Measurements from ENCODE around the gene CNOT1.

The CNOT1 gene

DNA sequence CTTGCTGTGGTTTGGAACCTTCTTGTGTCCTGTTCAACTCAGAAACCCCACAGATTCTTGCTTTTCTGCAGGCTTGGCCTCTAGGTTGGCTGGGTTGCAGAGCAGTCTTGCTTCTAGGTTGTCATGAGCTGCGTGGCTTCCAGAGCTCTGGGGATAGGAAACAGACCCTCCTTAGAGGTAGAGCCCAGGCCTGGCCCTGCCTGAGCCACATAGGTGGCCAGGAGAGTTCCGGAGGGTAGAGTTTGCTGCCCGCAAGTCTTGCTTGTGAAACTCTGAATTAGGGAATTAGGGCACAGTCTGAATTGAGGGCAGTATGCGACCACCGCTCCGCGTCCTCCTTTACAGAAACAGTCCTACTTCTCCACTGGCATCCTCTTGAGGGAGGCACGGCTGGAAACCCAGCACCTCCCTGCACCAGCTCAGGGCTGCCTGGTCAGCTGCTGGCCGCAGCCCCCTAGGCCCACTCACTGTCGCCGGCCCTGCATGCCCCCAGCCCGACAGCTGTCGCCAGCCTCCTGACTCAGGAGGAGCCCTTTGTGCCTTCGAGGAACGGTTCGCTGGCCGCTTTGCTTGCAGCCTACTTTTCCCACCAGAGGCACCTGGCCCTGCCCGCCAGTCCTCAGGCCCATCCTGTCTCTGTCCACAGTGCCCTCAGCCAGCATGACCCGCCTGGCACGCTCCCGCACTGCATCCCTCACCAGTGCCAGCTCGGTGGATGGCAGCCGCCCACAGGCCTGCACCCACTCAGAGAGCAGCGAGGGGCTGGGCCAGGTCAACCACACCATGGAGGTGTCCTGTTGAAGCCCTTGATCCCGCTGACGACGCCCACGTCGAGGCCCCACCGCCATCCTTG, 118.6 kb downstream of the CNOT1 start:
- TF ChIP-seq POLR2A (IDR thresholded peaks at IDR 0.05; ENCODE audit: low read depth, low read length), result no peak
- FAIRE-seq, result no peak
- DNase-seq (ENCODE audit: insufficient read length, low spot score), result no peak

DNA sequence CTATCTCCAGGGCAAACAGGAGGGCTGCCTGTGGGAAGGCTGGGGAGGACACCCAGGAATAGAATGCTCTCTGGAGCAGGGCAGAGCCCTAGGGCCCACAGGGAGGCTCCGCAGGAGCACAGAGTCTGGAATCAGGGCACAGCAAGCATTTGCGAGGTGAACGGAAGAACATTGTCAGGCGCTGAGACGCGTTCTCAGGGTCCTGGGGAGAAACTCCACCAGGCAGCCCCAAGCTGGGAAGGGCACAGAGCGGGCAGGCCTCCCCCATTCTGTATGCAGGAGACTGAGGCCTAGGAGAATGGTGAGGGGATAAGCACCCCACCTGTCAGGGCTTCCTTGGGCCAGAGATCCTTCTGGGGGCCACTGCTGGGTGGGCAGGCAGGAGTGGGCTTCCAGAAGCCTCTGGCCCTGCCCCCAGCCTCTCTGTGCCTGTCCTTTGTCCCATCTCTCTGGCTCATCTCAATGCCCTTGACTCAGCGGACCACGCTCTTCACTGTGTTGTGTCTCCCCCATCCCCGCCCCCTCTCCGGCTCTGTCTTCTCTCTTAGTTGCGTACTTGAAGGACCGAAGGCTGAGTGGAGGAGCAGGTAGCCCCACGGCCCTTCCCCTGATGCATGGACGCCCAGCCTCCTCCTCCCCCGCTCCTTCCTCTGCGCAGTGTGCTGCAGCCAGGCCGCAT, 119.4 kb downstream of the CNOT1 start:
- DNase-seq (ENCODE audit: insufficient read length, low spot score) (no peak), FAIRE-seq (no peak)
- no peak for TF ChIP-seq POLR2A (IDR thresholded peaks at IDR 0.05; ENCODE audit: low read depth, low read length)

DNA sequence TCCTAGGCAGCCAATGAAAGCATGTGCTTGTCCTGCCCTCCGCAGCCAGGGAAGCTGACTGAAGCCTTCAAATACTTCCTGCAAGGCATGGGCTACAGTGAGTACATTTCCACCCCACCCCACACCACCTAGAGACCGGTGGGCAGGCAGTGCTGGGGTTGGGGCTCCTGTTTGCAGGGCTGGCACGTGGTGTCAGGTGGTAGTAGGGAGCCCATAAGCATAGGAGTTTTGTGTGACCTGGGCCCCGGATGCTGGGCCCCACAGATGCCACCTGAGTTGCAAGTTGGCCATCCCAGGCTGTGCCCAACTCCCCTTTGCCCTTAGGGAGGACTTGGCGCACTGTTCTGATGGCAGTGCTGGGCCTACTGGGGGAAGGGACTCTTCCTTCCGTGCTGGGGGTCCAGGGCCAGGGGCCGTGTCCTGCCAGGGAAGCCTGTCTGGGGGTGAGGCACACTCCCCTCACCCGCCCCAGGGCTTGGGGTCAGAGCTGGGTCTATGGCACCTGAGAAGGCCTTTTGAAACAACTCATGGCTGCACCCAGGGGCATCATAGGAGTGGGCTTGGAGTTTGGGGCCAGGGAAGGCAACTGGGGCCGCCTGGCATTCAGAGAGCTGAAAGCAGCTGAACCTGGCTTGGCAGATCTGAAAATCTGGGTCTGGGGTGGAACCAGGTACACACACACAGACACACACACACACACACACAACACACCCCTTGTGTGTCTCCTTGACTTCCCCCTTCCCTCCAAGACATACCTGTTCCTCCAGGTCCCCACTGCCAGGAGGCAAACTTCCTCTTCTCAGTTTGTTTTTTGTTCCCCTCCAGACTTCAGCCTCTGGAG, 120.2 kb downstream of the CNOT1 start:
- TF ChIP-seq POLR2A (IDR thresholded peaks at IDR 0.05; ENCODE audit: low read depth, low read length), result no peak
- DNase-seq (ENCODE audit: insufficient read length, low spot score) (no peak), FAIRE-seq (no peak)

DNA sequence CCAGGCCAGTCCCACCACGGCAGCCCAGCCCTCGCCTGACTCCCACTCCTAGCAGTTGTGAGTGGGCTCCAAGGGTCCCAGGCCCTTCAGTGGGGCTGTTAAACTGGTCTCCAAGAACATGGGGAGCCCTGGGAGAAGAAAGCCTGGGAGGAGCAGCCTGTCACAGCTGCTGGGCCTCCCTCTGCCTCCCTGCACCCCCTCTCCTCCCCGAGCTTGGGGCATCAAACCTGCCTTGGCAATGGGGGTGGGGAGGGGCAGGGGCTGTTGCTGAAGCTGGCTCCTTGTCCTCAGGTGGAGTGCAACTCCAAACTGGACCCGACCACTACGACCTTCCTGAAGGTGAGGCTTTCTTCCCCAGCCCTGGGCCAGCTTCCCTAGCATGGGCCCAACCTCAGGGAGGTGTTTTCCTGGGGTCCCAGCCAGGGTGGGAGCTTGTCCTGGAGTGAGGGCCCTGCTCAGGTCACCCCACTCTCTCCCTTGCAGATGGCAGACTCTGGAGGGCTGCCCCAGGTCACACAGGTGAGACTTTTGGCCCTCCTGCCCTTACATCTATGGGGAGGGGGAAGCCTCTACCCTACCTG, 120.9 kb downstream of the CNOT1 start:
- DNase-seq (ENCODE audit: insufficient read length, low spot score) (no peak), FAIRE-seq (no peak)
- TF ChIP-seq POLR2A (IDR thresholded peaks at IDR 0.05; ENCODE audit: low read depth, low read length), result no peak

DNA sequence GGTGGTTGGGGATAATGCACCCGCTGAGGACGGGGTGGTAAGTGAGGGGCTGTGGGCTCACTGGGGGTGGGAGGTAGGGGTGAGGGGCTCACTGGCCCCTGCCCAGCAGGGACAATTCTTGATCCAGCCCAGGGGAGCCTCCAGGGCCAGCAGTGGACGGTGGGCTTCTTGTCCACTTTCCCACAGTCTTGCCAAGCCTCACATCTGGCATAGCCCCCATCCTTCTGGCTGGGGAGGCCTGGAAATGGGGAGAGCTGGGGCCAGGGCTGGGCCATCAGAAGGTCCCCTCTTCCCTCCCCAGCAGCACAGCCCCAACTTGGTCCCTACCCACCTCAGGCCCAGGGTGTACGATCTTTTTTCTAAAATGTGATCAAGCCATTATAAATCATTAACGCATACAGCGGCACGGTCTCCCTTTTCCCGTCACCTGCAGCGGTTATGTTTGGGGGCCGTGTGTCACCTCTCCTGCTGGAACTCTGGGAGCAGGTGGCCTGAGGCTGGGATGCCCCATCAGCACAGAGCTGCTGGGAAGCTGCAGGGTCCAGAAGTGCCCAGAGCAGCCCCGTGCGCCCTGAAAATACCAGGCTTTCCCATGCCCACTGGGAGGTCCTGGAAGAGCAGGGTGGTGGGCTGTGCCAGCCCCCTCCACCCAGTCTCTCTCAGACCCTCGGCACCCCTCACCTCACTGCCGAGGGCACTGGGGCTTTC, 121.5 kb downstream of the CNOT1 start:
- FAIRE-seq (no peak), DNase-seq (ENCODE audit: insufficient read length, low spot score) (no peak)
- TF ChIP-seq POLR2A (IDR thresholded peaks at IDR 0.05; ENCODE audit: low read depth, low read length), result no peak

DNA sequence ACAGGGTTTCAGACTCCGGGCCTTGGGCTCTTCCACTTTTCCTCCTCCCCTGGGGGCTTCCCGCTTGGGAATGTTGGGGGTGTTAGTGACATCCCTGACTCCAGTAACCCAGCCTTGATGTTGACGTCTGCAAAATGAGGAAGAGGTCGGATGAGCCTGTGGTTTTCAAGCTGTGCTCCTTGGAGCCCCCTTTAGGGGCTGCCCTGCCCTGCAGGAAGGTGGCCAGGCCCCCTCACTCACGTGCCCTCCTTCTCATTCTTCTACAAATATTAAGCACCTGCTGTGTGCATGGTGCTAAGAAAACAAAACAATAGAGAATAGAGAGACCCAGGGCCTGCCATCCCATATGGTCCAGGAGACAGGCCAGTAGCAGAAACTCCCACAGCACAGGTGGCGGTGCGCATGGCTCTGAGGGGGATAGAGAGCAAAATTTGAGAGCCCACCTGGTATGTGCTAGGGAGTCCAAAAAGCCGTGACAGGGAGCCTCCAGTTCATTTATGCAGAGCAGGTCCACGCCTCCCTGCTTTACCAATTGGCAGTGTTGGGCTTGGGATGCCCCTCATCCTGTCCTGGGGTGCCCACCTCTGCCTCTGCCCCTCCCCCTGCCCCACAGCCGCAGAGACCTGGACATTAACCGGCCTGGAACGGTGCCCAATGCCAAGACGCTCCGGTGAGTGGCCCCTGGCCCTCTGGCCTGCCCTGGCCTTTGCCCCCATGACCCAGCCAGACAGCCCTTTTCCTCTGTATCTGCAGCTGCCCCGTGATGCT, 122.2 kb downstream of the CNOT1 start:
- FAIRE-seq, result no peak
- TF ChIP-seq POLR2A (IDR thresholded peaks at IDR 0.05; ENCODE audit: low read depth, low read length), result no peak
- DNase-seq (ENCODE audit: insufficient read length, low spot score), result no peak

DNA sequence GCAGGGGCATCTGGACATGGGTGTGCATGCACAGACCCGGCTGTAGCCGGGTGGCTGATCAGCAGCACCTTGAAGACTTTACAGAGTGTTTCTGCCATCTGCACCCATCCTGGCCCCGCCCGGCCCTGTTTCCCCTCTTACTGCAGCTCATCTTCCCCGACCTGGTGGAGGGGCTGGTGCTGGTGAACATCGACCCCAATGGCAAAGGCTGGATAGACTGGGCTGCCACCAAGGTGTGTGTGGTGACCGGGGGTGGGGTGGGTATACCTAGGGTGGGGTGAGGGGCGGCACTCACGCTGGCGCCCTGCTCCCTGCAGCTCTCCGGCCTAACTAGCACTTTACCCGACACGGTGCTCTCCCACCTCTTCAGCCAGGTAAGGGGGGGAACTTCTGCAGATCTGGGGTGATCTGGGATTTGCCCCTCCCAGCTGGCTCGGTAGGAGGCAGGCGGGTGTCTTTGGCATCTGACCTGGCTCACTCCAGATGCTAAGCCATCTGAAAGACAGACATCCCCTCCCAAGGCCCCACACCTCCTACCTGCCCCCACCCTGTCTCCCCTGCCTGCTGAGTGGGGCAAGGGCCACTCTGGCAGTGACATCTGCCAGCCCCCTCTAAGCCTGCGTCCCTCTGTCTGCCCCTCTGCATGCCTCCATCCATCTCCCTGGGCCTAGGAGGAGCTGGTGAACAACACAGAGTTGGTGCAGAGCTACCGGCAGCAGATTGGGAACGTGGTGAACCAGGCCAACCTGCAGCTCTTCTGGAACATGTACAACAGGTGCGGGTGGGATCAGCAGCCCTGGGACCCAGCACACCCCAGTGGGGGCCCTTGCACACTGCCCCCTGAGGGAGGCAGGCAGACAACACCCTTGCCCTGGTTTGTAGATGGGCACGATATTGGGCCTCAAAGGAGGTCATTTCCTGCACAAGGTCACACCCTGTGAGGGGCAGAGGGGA, 123.1 kb downstream of the CNOT1 start:
- DNase-seq (ENCODE audit: insufficient read length, low spot score) (no peak), FAIRE-seq (no peak)
- TF ChIP-seq POLR2A (IDR thresholded peaks at IDR 0.05; ENCODE audit: low read depth, low read length), result no peak

DNA sequence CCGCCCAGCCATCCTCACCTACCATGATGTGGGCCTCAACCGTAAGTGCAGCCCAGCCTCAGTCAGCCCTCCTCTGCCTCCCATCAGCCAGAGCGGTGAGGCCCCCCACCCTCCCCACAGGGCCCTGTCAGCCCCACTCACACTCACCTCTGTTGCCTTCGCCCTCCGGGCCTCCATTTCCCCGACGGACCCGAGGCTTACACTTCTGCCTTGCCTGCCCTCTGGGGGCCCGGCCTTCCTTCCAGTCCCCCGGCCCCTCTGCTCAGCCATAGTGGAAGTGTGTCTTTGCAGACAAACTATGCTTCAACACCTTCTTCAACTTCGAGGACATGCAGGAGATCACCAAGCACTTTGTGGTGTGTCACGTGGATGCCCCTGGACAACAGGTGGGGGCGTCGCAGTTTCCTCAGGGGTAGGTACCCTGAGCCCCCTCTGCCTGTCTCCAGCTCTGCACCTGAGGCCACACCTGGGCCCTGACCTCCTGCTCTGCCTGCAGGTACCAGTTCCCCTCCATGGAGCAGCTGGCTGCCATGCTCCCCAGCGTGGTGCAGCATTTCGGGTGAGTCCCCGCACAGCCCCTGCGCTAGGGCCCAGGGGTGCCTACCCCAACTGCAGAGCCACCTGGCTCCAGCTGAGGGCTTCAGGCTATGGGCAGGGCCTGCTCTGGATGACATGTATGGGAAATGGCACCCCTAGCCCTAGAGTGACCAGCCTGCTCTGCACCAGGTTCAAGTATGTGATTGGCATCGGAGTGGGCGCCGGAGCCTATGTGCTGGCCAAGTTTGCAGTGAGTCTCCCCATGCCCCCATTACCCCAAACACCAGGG, 125.5 kb downstream of the CNOT1 start:
- DNase-seq (ENCODE audit: insufficient read length, low spot score), result no peak
- TF ChIP-seq POLR2A (IDR thresholded peaks at IDR 0.05; ENCODE audit: low read depth, low read length), result no peak
- no peak for FAIRE-seq

DNA sequence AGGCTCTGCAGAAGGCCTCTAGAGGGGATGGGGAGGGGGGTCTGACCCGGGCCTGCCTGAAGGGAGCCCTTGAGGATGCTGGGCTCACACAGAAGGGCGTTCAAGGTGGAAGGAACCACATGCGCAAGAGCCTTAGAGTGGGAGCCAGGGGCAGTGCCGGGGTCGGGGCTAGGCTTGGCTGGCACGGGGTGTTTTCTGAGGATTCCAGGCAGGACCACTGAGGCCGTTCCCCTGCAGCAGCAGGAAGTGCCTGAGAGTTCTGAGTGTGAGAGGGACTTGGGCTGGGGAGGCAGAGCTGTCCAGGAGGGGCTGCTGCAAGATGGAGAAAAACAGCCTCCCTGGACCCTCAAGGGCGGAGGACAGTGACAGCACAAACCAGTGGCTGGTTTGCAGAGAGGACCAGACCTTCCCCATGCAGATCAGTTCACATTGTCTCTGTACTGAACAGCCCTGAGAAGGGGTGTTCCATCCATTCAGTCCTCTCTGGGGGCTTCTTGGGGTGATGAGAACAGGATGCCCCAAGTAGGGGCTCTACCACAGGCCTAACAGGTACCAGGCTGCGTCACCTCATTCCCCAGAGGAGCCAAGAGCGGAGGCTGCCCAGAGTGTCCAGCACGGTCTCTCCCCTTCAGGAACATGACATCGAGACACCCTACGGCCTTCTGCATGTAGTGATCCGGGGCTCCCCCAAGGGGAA, 126.3 kb downstream of the CNOT1 start:
- no peak for TF ChIP-seq POLR2A (IDR thresholded peaks at IDR 0.05; ENCODE audit: low read depth, low read length)
- DNase-seq (ENCODE audit: insufficient read length, low spot score) (no peak), FAIRE-seq (no peak)

DNA sequence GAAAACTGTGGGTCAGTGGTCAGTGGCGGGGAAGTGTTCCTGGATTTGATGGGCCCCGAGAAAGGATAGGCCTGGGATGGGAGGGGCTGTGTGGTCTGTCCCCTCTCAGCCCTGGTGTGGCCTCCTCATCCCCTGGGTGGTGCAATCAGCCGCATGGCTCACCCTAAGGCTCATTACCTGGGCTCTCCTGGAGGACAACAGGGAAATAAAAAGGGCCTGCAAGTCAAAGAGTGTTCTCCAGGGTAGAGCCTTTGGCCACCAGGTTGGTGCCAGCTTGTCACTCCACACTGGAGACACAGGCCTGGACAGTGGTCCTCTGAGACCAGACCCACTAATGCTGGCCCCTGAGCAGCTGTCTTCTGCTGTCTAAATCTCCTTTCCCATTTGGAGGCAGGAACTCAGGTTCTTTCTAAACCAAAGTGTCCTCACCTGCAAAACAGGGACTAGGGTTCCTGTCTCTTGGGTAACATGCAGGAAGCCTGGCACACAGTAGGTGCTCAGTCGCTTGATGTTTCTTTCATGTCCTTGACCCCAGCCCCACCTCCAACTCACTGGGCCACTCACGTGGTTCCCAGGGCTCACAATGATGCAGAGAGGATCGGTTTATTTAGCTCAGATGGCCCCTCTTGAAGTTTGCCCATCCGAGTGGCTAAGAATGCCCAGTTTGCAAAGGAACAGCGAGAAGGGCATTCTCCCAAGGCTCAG, 127.3 kb downstream of the CNOT1 start:
- no peak for TF ChIP-seq POLR2A (IDR thresholded peaks at IDR 0.05; ENCODE audit: low read depth, low read length)
- DNase-seq (ENCODE audit: insufficient read length, low spot score) (no peak), FAIRE-seq (no peak)
